ENCODE results near the gene FLG2. TPM values are rescaled to one million over a fixed set of nuclear protein-coding genes. Genes with fewer than 3 reads are reported as not detected.
A peak's percentile ranks its signal among the peaks of the same experiment; 100 is the strongest.

The FLG2 gene
- total RNA-seq, 6 experiments from 2014 or later: not detected

- H3K9me3 Mint-ChIP-seq: peaks cover 23% of the 10 kb centered on the region
- no peaks in the 10 kb centered on the region; the same call in none of the 2 replicates for H3K27me3 Mint-ChIP-seq (ENCODE audit: insufficient read depth)
- H3K27ac Mint-ChIP-seq: no peak overlapping the region
- DNase-seq: no peak
- TF ChIP-seq CTCF (IDR thresholded peaks at IDR 0.05): no peak
- no peaks in the 10 kb centered on the region for H3K36me3 Mint-ChIP-seq (ENCODE audit: low read depth)
- H3K4me3 Mint-ChIP-seq: no peak overlapping the region
- no peaks in the 10 kb centered on the region for H3K4me1 Mint-ChIP-seq (ENCODE audit: low read depth)
Observed at GRCh38 chr1:152367436-152367835, 7.6 kb upstream of the FLG2 start.

- H3K4me1 Mint-ChIP-seq (ENCODE audit: low read depth): no peaks in the 10 kb centered on the region
- no peaks in the 10 kb centered on the region for H3K27me3 Mint-ChIP-seq (ENCODE audit: insufficient read depth)
- H3K27ac Mint-ChIP-seq: no peak overlapping the region
- H3K36me3 Mint-ChIP-seq (ENCODE audit: low read depth): no peaks in the 10 kb centered on the region; the same call in 1 of the 2 replicates
- no peak for TF ChIP-seq CTCF (IDR thresholded peaks at IDR 0.05)
- H3K4me3 Mint-ChIP-seq: no peak overlapping the region
- H3K9me3 Mint-ChIP-seq: peaks cover 35% of the 10 kb centered on the region
- DNase-seq: no peak
Observed at GRCh38 chr1:152356736-152357135, 3.1 kb downstream of the FLG2 start.

- DNase-seq: no peak
- no peaks in the 10 kb centered on the region; the same call in 1 of the 2 replicates for H3K36me3 Mint-ChIP-seq (ENCODE audit: low read depth)
- H3K27me3 Mint-ChIP-seq (ENCODE audit: insufficient read depth): no peaks in the 10 kb centered on the region
- TF ChIP-seq CTCF (IDR thresholded peaks at IDR 0.05): no peak
- peaks cover 20% of the 10 kb centered on the region for H3K9me3 Mint-ChIP-seq
- H3K27ac Mint-ChIP-seq: no peak overlapping the region
- H3K4me1 Mint-ChIP-seq (ENCODE audit: low read depth): no peaks in the 10 kb centered on the region
- no peak overlapping the region for H3K4me3 Mint-ChIP-seq
Observed at GRCh38 chr1:152349611-152350010, 10.2 kb downstream of the FLG2 start.

GRCh38 chr1:152348447-152348846, 11.4 kb downstream of the FLG2 start:
- peak; percentile 14; the same call in 1 of the 2 replicates for TF ChIP-seq CTCF (IDR thresholded peaks at IDR 0.05)
- no peaks in the 10 kb centered on the region for H3K27me3 Mint-ChIP-seq (ENCODE audit: insufficient read depth)
- no peak overlapping the region for H3K4me3 Mint-ChIP-seq
- no peak overlapping the region for H3K27ac Mint-ChIP-seq
- H3K36me3 Mint-ChIP-seq (ENCODE audit: low read depth): no peaks in the 10 kb centered on the region
- H3K9me3 Mint-ChIP-seq: peaks cover 11% of the 10 kb centered on the region
- H3K4me1 Mint-ChIP-seq (ENCODE audit: low read depth): no peaks in the 10 kb centered on the region
- DNase-seq: no peak

GRCh38 chr1:152347116-152347728, 12.6 kb downstream of the FLG2 start:
- no peak overlapping the region for H3K27ac Mint-ChIP-seq
- no peaks in the 10 kb centered on the region for H3K27me3 Mint-ChIP-seq (ENCODE audit: insufficient read depth)
- H3K9me3 Mint-ChIP-seq: no peaks in the 10 kb centered on the region; the same call in 1 of the 2 replicates
- H3K4me1 Mint-ChIP-seq (ENCODE audit: low read depth): no peaks in the 10 kb centered on the region
- peak; percentile 96 for TF ChIP-seq CTCF (IDR thresholded peaks at IDR 0.05)
- DNase-seq: peak; percentile 59
- H3K4me3 Mint-ChIP-seq: no peak overlapping the region
- H3K36me3 Mint-ChIP-seq (ENCODE audit: low read depth): no peaks in the 10 kb centered on the region
